GM12801 (cell line): ENCODE measurements around the gene MRPL44.

Source experiments
- CTCF ChIP-seq: IDR thresholded peaks from one replicate; pipeline ENCODE4 v1.5.1; 2011; ENCODE audit warnings: control low read depth; ENCODE audit not compliant: insufficient read length; ENCODE audit errors: extremely low read depth

Gene MRPL44

GRCh38 chr2:223957092-223957851, at the start of gene MRPL44:
Gene MRPL44, plus strand, starts transcription at chr2:223957463. Its CDS starts 10 bp downstream, at chr2:223957473.
- no peak for TF ChIP-seq CTCF

- no peak for TF ChIP-seq CTCF
Measured at GRCh38 chr2:223908304-223908998, 48.8 kb upstream of the MRPL44 start.

- no peak for TF ChIP-seq CTCF
Measured at GRCh38 chr2:223909001-223909741, 48.1 kb upstream of the MRPL44 start.

- TF ChIP-seq CTCF = no peak
Measured at GRCh38 chr2:223914324-223914723, 42.9 kb upstream of the MRPL44 start.

- no peak for TF ChIP-seq CTCF
Measured at GRCh38 chr2:223915071-223915470, 42.2 kb upstream of the MRPL44 start.

GRCh38 chr2:223916181-223916920, 40.9 kb upstream of the MRPL44 start:
- no peak for TF ChIP-seq CTCF
